C4-2B (cell line): Measurements from ENCODE around the gene LUZP1.

Experiments
- ZFX ChIP-seq: fragments of 450-650 bp; IDR thresholded peaks from 2 replicates; pipeline ENCODE4 v1.6.1; 2017
- TF ChIP-seq, protein P1 (sequence below): fragments of 450-650 bp; conservative IDR thresholded peaks from 2 replicates; pipeline ENCODE4 v1.5.1; 2017; ENCODE audit warnings: mild to moderate bottlenecking

DNA sequence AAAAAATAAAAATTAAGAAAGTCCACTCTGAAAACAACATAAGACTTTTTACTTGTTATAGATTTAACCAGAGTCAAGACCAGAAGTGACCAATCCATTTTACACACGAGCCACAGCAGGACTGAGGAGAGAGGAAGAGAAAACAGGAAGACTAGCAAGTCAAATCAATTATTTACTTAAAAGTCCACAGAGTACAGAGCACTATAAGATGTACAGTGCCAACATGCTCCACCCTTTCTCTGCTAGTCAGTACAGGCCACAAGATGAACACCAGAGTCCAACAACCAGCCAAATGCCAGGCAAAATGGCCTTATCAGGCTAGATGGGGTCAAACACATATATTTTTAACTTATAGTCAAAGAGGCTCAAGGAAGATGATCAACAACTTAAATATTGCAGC lies 19.5 kb downstream of the LUZP1 start:
- TF ChIP-seq, protein P1, sequence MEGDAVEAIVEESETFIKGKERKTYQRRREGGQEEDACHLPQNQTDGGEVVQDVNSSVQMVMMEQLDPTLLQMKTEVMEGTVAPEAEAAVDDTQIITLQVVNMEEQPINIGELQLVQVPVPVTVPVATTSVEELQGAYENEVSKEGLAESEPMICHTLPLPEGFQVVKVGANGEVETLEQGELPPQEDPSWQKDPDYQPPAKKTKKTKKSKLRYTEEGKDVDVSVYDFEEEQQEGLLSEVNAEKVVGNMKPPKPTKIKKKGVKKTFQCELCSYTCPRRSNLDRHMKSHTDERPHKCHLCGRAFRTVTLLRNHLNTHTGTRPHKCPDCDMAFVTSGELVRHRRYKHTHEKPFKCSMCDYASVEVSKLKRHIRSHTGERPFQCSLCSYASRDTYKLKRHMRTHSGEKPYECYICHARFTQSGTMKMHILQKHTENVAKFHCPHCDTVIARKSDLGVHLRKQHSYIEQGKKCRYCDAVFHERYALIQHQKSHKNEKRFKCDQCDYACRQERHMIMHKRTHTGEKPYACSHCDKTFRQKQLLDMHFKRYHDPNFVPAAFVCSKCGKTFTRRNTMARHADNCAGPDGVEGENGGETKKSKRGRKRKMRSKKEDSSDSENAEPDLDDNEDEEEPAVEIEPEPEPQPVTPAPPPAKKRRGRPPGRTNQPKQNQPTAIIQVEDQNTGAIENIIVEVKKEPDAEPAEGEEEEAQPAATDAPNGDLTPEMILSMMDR: no peak
- TF ChIP-seq ZFX: no peak
